GM10248 (cell line): Measurements from ENCODE around the gene HSD17B4.

Experiments
- CTCF ChIA-PET: fragments of 300-600 bp; sonication (Branson Sonifier 250); formaldehyde crosslinking; extraction: SDS; loops from one replicate; lab custom pipeline; 2021; ENCODE audit warnings: antibody characterized with exemption; lab: Yijun Ruan, JAX
- POLR2A ChIA-PET: fragments of 350-650 bp; sonication (Branson Sonifier 250); formaldehyde crosslinking; extraction: SDS; loops from one replicate; lab custom pipeline; 2020; ENCODE audit warnings: antibody characterized with exemption; lab: Yijun Ruan, JAX
- DNase-seq: peaks from one replicate; pipeline ENCODE4 v3.0.0; 2012; ENCODE audit errors: extremely low spot score
- CTCF ChIP-seq: IDR thresholded peaks from 2 replicates; pipeline ENCODE4 v1.5.1; 2012; ENCODE audit warnings: mild to moderate bottlenecking, low read depth; ENCODE audit errors: extremely low read depth, missing control alignments, control extremely low read depth

HSD17B4 gene

GRCh38 chr5:119522841-119523240, 70.5 kb downstream of the HSD17B4 start:
- ChIA-PET CTCF (no interaction called here), POLR2A (no interaction called here)
- no peak for TF ChIP-seq CTCF
- no peak for DNase-seq

- POLR2A ChIA-PET = no interaction called here
- CTCF ChIA-PET = interaction anchor here (1.2 to 1.7 kb wide), 2 partner anchors 10 to 54 kb away, joined by 3 to 6 read pairs; no protein-coding TSS in a partner anchor
- TF ChIP-seq CTCF = no peak
- DNase-seq = no peak
These were observed 72.2 kb downstream of the HSD17B4 start for GRCh38 chr5:119524485-119524884.

- CTCF ChIA-PET = interaction anchor here (1.1 kb wide), 1 partner anchor 18 kb away, joined by 3 read pairs; no protein-coding TSS in a partner anchor
- no peak for TF ChIP-seq CTCF
- POLR2A ChIA-PET = interaction anchor here (0.6 kb wide), 1 partner anchor 90 kb away, joined by 3 read pairs; no protein-coding TSS in a partner anchor
These were observed 75.1 kb downstream of the HSD17B4 start for GRCh38 chr5:119527351-119527750.

GRCh38 chr5:119529811-119530210, 77.5 kb downstream of the HSD17B4 start:
- ChIA-PET CTCF (interaction anchor here (0.8 to 1.5 kb wide), 2 partner anchors 11 to 13 kb away, joined by 3 to 4 read pairs; no protein-coding TSS in a partner anchor), POLR2A (no interaction called here)
- no peak for DNase-seq
- no peak for TF ChIP-seq CTCF

More at GRCh38 chr5:119527351-119527750, 75.1 kb downstream of the HSD17B4 start:
- no peak for DNase-seq

- POLR2A ChIA-PET = no interaction called here
- no peak for TF ChIP-seq CTCF
- DNase-seq = no peak
- CTCF ChIA-PET = no interaction called here
These were observed 80.3 kb downstream of the HSD17B4 start for GRCh38 chr5:119532637-119533036.

GRCh38 chr5:119537704-119538103, 85.4 kb downstream of the HSD17B4 start:
- TF ChIP-seq CTCF = no peak
- ChIA-PET POLR2A (no interaction called here), CTCF (interaction anchor here (1.2 to 3.4 kb wide), 4 partner anchors 8 to 550 kb away, joined by 3 to 13 read pairs (median 3); no protein-coding TSS in a partner anchor)
- DNase-seq = peak; percentile 38

GRCh38 chr5:119541716-119542115, 89.4 kb downstream of the HSD17B4 start:
- POLR2A ChIA-PET = no interaction called here
- no peak for TF ChIP-seq CTCF
- DNase-seq = no peak
- CTCF ChIA-PET = interaction anchor here (1.0 to 1.2 kb wide), 2 partner anchors 42 to 554 kb away, joined by 3 to 4 read pairs; no protein-coding TSS in a partner anchor
